HepG2 (cell line): Measurements from ENCODE around the gene ABHD15. TPM values are rescaled to one million over a fixed set of nuclear protein-coding genes. Genes with fewer than 3 reads are reported as not detected.

ENCODE experiments used
- AHR ChIP-seq: IDR thresholded peaks from 2 replicates; pipeline ENCODE4 v1.6.1; 2018; ENCODE audit warnings: missing genetic modification reagents, missing compliant biosample characterization
- BRF2 ChIP-seq: sonication (generic); formaldehyde crosslinking; IDR thresholded peaks from 2 replicates; pipeline ENCODE4 v1.8.1; 2022; ENCODE audit warnings: mild to moderate bottlenecking, missing genetic modification reagents
- CENPT ChIP-seq: sonication (generic); formaldehyde crosslinking; IDR thresholded peaks from 2 replicates; pipeline ENCODE4 v1.8.0; 2022; ENCODE audit warnings: low read depth, mild to moderate bottlenecking, moderate library complexity, missing genetic modification reagents
- GPN1 ChIP-seq: sonication (generic); formaldehyde crosslinking; IDR thresholded peaks from 2 replicates; pipeline ENCODE4 v1.5.1; 2020; ENCODE audit warnings: missing genetic modification reagents, borderline replicate concordance
- HOXD1 ChIP-seq: sonication (generic); formaldehyde crosslinking; IDR thresholded peaks from 2 replicates; pipeline ENCODE4 v1.5.0; 2020; ENCODE audit warnings: missing genetic modification reagents
- IRF2 ChIP-seq: IDR thresholded peaks from 2 replicates; pipeline ENCODE4 v1.6.1; 2018; ENCODE audit warnings: missing genetic modification reagents, missing compliant biosample characterization
- IRF9 ChIP-seq: sonication (generic); formaldehyde crosslinking; IDR thresholded peaks from 2 replicates; pipeline ENCODE4 v1.8.0; 2022; ENCODE audit warnings: missing genetic modification reagents, mild to moderate bottlenecking, borderline replicate concordance
- MED1 ChIP-seq: sonication (generic); formaldehyde crosslinking; IDR thresholded peaks from 2 replicates; pipeline ENCODE4 v1.4.0; 2020; ENCODE audit warnings: missing genetic modification reagents
- MYC ChIP-seq: sonication (generic); formaldehyde crosslinking; IDR thresholded peaks from 2 replicates; pipeline ENCODE4 v1.9.0; 2021; ENCODE audit warnings: missing genetic modification reagents, borderline replicate concordance
- NRL ChIP-seq: sonication (generic); formaldehyde crosslinking; IDR thresholded peaks from 2 replicates; pipeline ENCODE4 v1.5.0; 2020; ENCODE audit warnings: missing genetic modification reagents, mild to moderate bottlenecking, moderate library complexity, borderline replicate concordance
- PHF8 ChIP-seq: sonication (generic); formaldehyde crosslinking; IDR thresholded peaks from 2 replicates; pipeline ENCODE4 v1.5.0; 2020; ENCODE audit warnings: missing genetic modification reagents
- RORA ChIP-seq: sonication (generic); formaldehyde crosslinking; IDR thresholded peaks from 2 replicates; pipeline ENCODE4 v1.5.0; 2020; ENCODE audit warnings: mild to moderate bottlenecking, missing genetic modification reagents, moderate library complexity
- RXRA ChIP-seq: sonication (generic); formaldehyde crosslinking; IDR thresholded peaks from 2 replicates; pipeline ENCODE4 v1.5.1; 2020; ENCODE audit warnings: missing genetic modification reagents
- SOX6 ChIP-seq, 2 experiments: fragments of 450-650 bp in 1 of 2; sonication (generic) in 1 of 2; formaldehyde crosslinking in 1 of 2; IDR thresholded peaks; 2 replicates each; pipeline versions ENCODE4 v1.4.0 to v1.6.1; 2017 to 2020; ENCODE audit warnings: antibody characterized with exemption in 1 of 2, mild to moderate bottlenecking in 1 of 2, missing genetic modification reagents in 1 of 2
- SP1 ChIP-seq, 2 experiments: fragments of 450-650 bp in 1 of 2; sonication (generic) in 1 of 2; formaldehyde crosslinking in 1 of 2; IDR thresholded peaks; 2 replicates each; pipeline versions ENCODE4 v1.4.0 to v1.6.1; 2016 to 2020; ENCODE audit warnings: missing genetic modification reagents in 1 of 2
- ZKSCAN1 ChIP-seq: fragments of 150-350 bp; IDR thresholded peaks from 2 replicates; pipeline ENCODE4 v1.6.1; 2014; ENCODE audit warnings: low read length
- ZNF121 ChIP-seq: sonication (generic); formaldehyde crosslinking; IDR thresholded peaks from 2 replicates; pipeline ENCODE4 v1.5.0; 2020; ENCODE audit warnings: mild to moderate bottlenecking, missing genetic modification reagents
- ZNF20 ChIP-seq: sonication (generic); formaldehyde crosslinking; IDR thresholded peaks from 2 replicates; pipeline ENCODE4 v1.4.0; 2020; ENCODE audit warnings: mild to moderate bottlenecking, moderate library complexity, missing genetic modification reagents
- ZNF430 ChIP-seq: sonication (generic); formaldehyde crosslinking; IDR thresholded peaks from 2 replicates; pipeline ENCODE4 v1.9.0; 2021; ENCODE audit warnings: mild to moderate bottlenecking, missing genetic modification reagents
- ZNF598 ChIP-seq: sonication (generic); formaldehyde crosslinking; IDR thresholded peaks from 2 replicates; pipeline ENCODE4 v1.5.1; 2020; ENCODE audit warnings: mild to moderate bottlenecking, missing genetic modification reagents, borderline replicate concordance
- ZNF687 ChIP-seq: sonication (generic); formaldehyde crosslinking; IDR thresholded peaks from 2 replicates; pipeline ENCODE4 v1.5.1; 2020; ENCODE audit warnings: mild to moderate bottlenecking, missing genetic modification reagents, moderate library complexity
- ZNF878 ChIP-seq: sonication (generic); formaldehyde crosslinking; IDR thresholded peaks from 2 replicates; pipeline ENCODE4 v1.8.1; 2023; ENCODE audit warnings: mild to moderate bottlenecking, missing genetic modification reagents, moderate library complexity
- ZSCAN21 ChIP-seq: sonication (generic); formaldehyde crosslinking; IDR thresholded peaks from 2 replicates; pipeline ENCODE4 v1.8.0; 2022; ENCODE audit warnings: mild to moderate bottlenecking, missing genetic modification reagents, moderate library complexity, borderline replicate concordance
- ZSCAN9 ChIP-seq: IDR thresholded peaks from 2 replicates; pipeline ENCODE4 v1.6.1; 2016; ENCODE audit warnings: borderline replicate concordance
- polyA plus RNA-seq, 8 experiments: library from polyadenylated mRNA; depleted of rRNA in 3 of 8; stranded (reverse) in 7 of 8; unstranded in 1 of 8; fragments of >200 nt; fragmentation: Illumina TruSeq in 4 of 8; extraction: Trizol in 4 of 8; gene quantifications; 2 replicates each; pipeline versions ENCODE4 v1.2.1 to v1.2.3, GENCODE V29; 2011 to 2016; ENCODE audit warnings: low read depth in 4 of 8, missing spikeins in 1 of 8, mixed read lengths in 1 of 8; ENCODE audit not compliant: insufficient read depth in 1 of 8
- total RNA-seq, 5 experiments: library from RNA; depleted of rRNA; stranded (reverse); fragments of >200 nt; fragmentation: Illumina TruSeq; extraction: Trizol; gene quantifications; 2 replicates each; pipeline ENCODE4 v1.2.3, GENCODE V29; 2016; ENCODE audit warnings: low read depth in 1 of 5

Gene ABHD15
- total and polyA plus RNA-seq, 2 of the 13 experiments (the other 11 are each of a cell fraction or from before 2014, with no cell fraction given) = 2.4 to 7.7 TPM

GRCh38 chr17:29565643-29566472, 979 bp downstream of the ABHD15 start (continued):
- TF ChIP-seq IRF9 (CRISPR knock-in tag) = no peak
- TF ChIP-seq GPN1 = no peak
- TF ChIP-seq CENPT (CRISPR knock-in tag) = no peak
- peak; percentile 45; the same call in 1 of the 2 replicates for TF ChIP-seq ZNF430 (CRISPR knock-in tag)
- no peak for TF ChIP-seq RORA
- TF ChIP-seq ZKSCAN1 = no peak
- TF ChIP-seq HOXD1 (CRISPR knock-in tag) = no peak; the same call in 1 of the 2 replicates
- no peak for TF ChIP-seq SP1 (IDR thresholded peaks at IDR 0.05)
- TF ChIP-seq SP1 (CRISPR knock-in tag; IDR thresholded peaks at IDR 0.05) = no peak
- no peak for TF ChIP-seq ZSCAN9 (CRISPR knock-in tag)
- peak; percentile 53; the same call in 1 of the 2 replicates for TF ChIP-seq RXRA (CRISPR knock-in tag)
- peak; percentile 71 for TF ChIP-seq PHF8 (CRISPR knock-in tag)
- peak; percentile 75 for TF ChIP-seq NRL (CRISPR knock-in tag)
- TF ChIP-seq IRF2 = 0 out of 2 replicates have a peak, but pooled peaks have one; percentile 26
- 0 out of 2 replicates have a peak, but pooled peaks have one; percentile 12 for TF ChIP-seq MYC
- no peak for TF ChIP-seq AHR (CRISPR knock-in tag)
- no peak for TF ChIP-seq BRF2 (CRISPR knock-in tag)
- peak; percentile 89 for TF ChIP-seq ZNF687 (CRISPR knock-in tag)
- TF ChIP-seq SOX6 (IDR thresholded peaks at IDR 0.05) = no peak
- peak; percentile 48 for TF ChIP-seq SOX6 (CRISPR knock-in tag; IDR thresholded peaks at IDR 0.05)
- TF ChIP-seq MED1 (CRISPR knock-in tag) = 0 out of 2 replicates have a peak, but pooled peaks have one; percentile 18
- peak; percentile 66; the same call in 1 of the 2 replicates for TF ChIP-seq ZNF598 (CRISPR knock-in tag)
- TF ChIP-seq ZNF121 (CRISPR knock-in tag) = peak; percentile 2; the same call in 1 of the 2 replicates
- TF ChIP-seq ZSCAN21 (CRISPR knock-in tag) = no peak
- TF ChIP-seq ZNF878 = no peak
- TF ChIP-seq ZNF20 = 0 out of 2 replicates have a peak, but pooled peaks have one; percentile 88
